HG02885 (cell line): ENCODE measurements around the gene HMCN1.
"Not testable (repeated sequence)": the region's sequence is repeated elsewhere in the genome, so short reads cannot be mapped to it uniquely, and the experiment has no call there.

Experiments used
- ATAC-seq: cut with Tn5 transposase; IDR thresholded peaks from one replicate; pipeline ENCODE4 v1.9.1; 2021; ENCODE audit warnings: mild to moderate bottlenecking; ENCODE audit not compliant: unreplicated experiment, poor library complexity

The HMCN1 gene

DNA sequence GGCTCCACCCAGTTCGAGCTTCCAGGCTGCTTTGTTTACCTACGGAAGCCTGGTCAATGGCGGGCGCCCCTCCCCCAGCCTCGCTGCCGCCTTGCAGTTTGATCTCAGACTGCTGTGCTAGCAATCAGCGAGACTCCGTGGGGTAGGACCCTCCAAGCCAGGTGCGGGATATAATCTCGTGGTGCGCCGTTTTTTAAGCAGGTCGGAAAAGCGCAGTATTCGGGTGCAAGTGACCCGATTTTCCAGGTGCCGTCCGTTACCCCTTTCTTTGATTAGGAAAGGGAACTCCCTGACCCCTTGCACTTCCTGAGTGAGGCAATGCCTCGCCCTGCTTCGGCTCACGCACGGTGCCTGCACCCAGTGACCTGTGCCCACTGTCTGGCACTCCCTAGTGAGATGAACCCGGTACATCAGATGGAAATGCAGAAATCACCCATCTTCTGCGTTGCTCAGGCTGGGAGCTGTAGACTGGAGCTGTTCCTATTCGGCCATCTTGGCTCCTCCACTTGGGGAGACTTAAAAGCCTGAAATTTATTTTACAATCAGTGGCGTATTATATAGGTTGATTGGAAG is 158.7 kb downstream of the HMCN1 start:
- ATAC-seq: not testable (repeated sequence)

DNA sequence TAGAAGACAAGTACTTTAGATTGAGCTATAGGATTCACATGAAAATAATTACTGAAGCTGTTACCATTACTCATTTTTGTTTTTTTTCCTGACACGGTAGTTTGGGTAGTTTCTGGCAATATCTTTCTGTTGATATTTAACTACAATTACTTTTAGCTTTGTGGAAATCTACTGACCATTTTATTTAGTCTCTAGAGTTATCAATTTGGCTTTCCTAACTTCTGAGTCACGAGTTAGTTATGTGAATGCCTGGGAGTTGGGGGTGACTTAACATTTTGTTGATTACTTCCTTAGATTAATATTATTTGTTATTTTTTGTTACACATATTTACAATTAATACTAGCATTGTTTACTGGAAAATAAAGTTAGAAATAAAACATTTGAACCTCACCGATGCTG is 160.6 kb downstream of the HMCN1 start:
- ATAC-seq: no peak

DNA sequence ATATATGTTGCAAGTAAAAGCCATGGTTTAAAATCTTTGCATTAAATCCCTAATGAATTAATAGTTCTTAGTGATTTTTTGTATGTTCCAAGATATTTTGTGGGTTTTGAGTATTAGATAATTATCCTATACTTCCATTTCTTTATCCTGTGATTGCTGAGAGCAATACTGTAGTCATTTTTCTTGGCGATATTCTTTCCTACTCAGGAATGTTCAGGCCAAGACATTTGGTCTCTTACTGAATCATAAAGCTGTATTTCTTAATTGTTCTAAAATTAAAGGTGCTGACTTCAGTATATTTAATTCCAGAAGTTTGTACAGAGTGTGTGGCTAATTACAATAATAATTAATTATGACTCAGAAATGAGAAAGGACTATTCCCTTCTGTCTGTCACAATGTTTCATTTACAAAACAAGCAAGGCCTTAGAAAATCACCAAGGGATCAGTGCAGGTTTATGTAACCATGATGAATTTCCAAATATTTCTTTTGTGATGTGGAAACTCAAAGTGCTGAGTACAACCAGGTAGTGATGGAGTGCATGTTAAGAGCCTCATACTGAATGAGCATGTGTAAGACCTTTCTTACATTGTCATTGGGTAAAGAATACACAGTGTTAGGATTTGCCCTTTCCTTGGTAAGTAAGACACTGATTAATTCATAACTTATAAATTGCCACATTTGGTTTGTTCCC is 161.2 kb downstream of the HMCN1 start:
- no peak for ATAC-seq

DNA sequence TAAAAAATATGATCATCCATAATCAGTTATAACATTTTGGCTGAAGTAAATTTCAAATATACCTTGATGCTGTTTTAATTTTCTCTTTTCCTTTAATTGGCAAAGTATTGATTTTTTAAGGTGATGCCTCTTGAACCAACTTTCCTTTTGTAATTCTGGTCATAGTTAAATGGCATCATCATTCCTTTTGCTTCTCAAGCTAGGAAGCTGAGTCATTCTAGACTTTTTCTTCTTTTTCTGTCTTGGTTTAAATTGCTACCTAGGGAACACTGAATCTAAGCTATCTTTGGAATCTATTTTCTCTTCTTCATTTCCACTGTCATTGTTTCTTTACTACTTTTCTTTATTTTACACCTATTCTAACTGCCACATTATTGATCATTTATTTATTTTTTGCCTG is 162.7 kb downstream of the HMCN1 start:
- no peak for ATAC-seq

DNA sequence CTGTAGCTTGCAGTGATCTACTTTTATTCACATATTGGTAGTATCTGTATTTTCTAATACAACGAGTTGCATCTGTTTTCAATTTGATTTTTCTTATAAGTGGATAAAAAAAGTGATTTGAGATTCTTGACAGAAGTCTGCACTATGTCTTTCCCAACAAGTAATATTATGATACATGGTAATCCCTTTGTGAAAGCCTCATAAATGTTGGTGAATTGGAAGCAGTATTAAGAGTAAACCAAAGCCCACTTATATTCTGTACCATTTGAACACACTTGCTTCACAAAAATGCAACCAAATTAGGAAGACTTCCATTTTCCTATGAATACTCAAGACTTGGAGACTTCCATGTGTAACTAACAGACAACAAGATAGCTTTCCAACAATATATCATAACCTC is 172.0 kb downstream of the HMCN1 start:
- no peak for ATAC-seq

DNA sequence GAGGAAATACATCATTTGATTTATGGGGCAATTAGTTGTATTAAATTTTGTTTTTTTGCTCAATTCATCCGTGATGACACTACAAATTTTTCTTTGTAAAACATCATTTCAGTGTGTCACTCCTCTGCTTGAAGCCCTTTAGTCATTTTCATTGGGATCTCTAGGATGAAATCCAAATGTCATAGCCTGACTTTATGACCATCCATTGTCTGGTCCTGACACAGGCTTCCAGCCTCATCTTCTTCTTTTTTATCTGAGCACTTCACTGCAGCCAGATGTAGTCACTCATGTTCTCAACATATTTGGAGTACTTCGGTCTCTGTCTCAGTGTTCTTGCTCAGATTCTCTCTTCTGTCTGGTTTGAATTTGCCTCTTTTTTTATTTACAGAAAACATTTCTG is 173.1 kb downstream of the HMCN1 start:
- ATAC-seq: no peak

DNA sequence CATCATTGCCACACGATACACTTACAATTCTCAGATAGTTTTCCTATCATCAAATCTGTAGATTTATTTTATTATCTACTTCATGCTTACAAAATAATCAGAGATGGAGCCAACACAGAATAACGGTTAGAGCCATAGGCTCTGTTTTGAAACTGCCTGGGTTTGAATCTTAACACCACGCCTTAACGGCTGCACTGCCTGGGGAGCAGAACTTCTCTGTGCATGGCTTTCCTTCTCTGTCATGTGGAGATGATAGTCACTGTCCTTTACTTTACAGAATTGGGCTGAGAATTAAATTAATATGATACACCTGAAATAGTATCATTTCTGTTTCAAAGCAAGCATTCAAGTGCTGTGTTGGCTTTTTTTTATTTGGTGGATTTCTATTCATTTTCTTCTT is 177.8 kb downstream of the HMCN1 start:
- ATAC-seq: no peak

DNA sequence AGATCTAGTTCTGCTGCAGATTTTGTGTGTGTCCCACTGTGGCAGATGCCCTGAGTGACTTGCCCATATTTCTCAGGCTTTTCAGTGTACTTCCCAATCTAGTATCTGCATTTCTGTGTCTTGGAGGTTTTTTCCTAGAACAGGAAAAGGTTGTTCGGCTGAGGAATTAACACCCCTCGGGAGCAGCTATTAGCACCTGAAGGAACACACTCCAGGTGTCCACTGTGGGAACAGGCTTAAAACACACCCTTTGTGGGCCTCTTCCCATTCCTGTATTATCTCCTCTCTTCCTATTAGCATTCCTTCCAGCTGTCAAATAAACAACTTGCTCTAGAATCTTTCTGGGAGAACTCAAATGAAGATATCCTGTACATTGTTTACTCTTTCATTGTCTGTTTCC is 178.3 kb downstream of the HMCN1 start:
- ATAC-seq: no peak

DNA sequence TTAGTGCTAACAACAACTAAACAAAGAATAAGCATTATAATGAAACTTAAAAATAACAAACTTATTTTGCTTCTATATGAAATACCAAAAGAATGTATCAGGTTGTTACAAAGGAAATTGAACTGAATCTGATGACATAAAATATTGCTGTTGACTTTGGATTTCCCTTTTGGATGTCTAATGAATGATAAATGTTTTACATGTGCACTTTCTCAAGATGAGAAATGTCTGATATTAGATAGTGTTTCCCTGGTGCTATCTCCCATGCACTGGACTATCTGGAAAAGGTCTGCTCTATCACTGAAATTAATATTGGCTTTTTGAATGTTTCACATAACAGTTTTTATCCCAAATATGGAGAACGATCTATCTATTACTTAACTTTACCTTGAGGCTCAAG is 179.9 kb downstream of the HMCN1 start:
- ATAC-seq: no peak

DNA sequence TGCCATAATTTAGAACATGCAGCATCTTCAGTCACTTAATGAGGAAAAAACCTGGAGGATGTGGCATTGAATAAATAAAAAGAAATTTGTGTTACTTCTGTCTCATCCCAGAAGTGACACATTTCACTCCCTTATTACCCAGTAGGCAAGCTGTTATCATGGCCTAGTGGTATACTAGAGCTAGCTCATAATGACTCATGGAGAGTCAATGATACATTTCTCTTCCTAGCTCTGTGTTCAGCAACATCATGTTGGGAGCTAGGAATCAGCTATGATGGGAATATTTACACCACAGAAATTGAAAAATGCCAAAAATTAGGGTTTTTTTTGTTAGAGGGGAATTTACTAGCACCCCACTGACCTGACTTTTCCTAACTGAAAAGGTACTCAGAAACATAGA is 182.7 kb downstream of the HMCN1 start:
- ATAC-seq: no peak

DNA sequence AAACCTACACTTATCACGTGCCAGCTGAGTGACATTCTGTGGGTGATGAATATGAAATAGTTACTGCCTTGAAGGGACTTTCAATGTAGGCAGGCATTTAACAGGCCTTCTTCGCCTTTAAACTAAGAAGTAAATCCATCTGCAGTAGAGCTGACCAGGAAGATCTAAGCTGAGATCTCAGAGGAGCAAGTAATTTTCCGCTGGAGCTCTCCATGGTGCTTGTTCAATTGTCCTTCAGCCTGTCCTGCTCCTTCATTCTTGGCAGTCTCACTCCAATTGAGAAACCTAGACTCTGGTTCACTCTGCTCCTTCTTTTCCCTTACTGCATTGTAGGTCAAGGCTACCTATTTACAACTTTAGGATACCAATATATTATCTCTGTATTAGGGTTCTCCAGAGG is 183.5 kb downstream of the HMCN1 start:
- ATAC-seq: no peak

DNA sequence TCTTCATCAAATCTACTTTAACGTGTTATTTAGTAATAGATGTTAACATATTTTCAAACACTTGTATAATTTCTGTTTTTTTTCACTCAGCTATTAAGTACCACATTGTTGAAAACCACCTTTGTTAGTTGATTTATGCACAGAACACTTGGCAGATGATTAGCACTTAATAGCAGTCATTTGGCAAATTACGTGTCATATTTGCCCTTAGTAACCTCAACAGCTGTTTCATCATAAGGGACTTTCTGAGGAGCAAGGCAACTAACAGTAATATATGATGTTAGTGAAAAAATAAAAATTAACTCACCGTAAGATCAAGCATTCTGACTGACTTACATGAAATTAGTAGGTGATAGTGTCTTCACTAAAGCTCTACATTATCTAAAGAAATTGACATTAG is 186.4 kb downstream of the HMCN1 start:
- ATAC-seq: no peak

DNA sequence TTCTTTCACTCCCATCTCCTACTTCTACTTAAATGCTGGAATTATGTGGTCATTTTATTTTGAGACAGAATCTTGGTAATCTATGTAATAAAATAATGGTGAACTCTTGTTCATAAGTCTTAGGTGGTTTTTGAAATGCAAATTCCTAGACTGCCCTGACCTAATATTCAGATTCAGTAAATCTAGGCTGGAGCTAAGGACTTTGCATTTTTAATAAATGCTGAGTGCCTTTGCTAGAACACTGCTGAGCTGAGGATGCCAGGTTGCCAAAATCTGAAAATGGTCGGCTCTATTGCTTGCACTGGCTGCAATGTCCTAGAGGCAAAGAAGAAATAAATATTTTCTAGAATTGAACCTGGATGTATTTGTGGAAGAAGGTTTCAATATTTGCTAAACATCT is 187.4 kb downstream of the HMCN1 start:
- no peak for ATAC-seq

DNA sequence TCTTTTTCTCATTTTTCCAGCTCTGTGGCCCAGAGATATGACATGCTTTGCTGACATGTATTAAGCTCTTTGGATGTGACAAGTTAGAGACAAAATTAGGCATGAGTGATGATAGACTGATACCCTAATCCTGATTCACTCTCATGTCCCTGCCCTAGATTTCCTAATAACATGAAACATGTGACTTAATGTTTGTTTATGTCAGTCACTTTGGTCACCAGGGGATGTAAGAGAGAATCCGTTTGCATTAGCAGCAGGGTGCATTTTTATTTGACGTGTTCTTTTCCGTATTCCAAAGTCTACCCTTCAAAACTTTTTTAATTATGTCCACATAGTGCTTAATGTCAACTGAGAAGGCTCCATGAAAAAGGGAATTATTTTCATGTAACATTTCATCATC is 192.4 kb downstream of the HMCN1 start:
- no peak for ATAC-seq

DNA sequence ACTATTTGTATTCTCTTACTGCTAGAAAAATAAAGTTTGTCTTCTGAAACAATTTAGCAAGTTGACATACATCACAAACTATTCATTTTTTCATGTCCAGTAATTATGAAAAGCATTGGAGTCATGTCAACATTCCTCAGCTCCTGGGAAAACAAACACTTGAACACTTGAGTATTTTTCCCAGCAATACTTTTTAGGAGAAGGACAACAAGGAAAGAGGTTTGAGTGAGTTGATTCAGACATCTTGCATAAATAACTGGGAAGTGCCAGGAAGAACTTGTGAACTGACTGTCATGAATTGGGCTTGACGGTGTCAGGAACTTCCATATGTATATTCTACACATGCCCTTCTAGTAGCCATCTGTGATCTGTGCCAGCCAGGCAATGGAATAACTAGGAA is 195.6 kb downstream of the HMCN1 start:
- ATAC-seq: no peak

DNA sequence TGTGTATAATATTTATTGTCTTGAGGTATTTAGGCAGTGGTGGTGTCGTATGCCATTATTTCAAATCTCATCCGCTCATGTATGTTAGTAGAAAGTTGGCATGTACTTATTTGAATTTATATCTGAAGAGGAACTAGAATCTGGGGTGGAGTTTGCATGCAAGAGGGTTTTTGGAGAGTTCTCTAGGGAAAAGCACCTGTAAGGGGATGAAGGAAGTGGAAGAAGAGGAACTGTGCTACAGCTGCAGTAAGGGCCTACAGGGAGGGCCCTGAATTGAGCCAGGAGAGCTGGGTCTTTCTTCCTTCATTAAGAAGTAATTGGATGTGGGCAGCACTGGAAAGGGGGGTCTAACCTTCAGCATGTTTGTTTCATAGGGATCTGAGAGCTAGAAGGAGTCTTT is 197.2 kb downstream of the HMCN1 start:
- ATAC-seq: no peak

DNA sequence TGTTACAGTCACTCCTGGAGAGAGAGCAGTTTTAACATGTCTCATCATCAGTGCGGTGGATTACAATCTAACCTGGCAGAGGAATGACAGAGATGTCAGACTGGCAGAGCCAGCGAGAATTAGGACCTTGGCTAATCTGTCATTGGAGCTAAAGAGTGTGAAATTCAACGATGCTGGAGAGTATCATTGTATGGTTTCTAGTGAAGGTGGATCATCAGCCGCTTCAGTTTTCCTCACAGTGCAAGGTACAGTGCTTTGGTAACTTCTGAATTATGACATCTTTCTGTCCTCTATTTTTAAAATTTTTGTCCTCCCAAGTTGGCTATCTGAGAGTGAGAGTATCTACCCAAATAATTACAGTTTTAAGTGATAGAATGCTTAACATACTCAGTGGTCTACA is 199.4 kb downstream of the HMCN1 start:
- no peak for ATAC-seq

DNA sequence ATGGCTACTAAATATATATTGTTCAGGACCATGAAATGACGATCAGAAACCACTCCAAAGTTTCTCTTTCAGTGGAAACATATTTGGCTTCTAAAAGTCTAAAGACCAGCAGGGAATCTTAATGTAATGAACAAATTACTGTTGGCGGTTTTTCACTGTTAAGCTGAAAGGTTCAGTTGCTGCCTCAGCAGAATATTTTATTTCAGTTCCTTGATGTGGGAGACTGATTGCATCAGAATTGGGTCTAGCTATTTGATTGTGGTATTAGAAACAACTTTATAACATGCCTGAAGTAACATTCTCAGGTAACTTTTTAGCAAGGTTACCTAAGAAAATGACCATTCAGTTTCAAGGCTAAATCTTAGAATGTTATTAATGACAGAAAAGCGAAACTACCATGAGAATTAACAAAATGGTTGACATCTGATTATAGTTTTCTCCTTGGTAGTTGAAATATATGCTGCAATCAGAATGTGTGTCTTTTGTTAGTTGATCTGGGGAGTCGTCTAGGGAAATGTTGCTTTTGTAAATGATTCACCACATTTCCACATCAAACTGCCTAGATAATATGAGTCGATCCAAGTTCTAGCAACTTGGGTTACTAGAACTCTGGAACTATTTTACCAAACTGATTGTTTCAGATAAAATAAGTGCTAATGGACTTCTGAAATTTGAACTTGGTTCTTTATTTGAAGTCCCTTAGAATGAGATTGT is 200.4 kb downstream of the HMCN1 start:
- no peak for ATAC-seq

DNA sequence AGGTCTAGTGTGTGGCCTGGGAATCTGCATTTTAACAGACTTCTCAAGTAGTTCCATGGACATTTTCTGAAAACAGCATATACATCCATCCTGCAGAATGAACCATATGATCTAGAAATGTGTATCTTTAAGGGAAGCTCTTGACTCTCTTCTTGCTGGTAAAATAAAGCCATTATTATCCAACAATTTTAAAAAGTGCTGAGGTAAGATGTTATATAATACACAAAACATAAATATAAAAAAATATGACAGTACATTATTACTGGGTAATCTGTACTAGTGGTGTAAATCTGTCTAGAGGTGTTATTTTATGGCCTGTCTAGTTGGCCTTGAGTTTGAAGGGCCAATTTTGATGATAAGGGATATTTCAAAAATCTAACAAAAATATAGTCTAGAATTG is 201.2 kb downstream of the HMCN1 start:
- ATAC-seq: no peak

DNA sequence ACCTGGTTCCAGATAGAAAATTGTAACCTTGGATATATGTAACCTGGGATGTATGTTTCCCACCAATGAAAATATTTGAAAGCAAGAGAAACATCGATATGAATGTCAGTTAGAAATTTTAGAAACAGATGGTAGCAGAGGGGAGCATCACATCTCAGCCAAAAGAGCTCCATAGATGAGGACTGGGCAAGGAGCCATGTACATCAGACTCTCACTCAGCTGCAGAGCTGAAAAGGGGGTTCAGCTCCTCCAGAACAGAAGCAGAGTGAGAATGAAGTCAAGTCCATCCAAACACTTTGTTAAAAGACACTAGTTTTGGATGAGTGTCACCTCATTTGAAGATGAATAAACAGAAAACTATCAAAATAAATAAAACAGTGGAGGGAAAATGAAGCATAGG is 202.4 kb downstream of the HMCN1 start:
- no peak for ATAC-seq

DNA sequence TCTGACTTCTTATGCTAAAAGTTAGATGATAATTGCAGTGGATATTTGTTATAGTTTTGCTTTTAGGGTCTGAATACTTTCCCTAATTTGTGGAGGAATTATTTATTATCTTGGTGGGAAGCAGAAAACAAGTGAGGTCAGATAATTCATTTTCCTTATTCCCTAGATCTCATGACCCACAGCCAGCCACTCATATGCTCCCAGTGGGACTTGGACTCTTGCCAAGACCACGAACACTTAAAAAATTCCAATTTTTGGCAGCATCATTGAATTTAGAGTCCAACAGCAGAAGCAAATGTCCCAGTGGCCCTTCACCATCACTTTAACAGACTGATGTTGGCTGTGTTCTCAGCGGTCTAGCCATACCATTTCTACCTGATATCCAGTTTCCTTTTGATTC is 204.2 kb downstream of the HMCN1 start:
- no peak for ATAC-seq

DNA sequence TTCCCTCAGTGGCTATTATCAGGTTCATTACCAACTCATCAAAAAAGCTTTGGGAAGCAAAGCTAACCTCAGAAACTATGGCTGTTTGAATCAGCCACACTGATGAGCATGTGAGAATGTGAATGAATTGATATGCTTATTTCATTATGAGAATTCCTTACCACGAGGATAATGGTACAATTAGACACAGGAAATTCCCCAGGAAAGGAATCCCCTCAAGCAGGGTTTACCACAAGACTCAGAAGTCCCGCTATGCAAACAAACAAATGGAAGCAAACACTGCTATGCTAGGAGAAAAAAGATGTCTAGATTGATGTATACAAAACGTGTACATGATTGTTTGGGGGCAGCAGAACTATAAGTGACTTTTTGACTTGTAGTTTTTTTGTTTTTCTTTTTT is 205.0 kb downstream of the HMCN1 start:
- no peak for ATAC-seq
